ENCODE results near the gene PRDM11.
"Not testable (repeated sequence)": the region's sequence is repeated elsewhere in the genome, so short reads cannot be mapped to it uniquely, and the experiment has no call there.

- TF ChIP-seq CTCF (IDR thresholded peaks at IDR 0.05); POLR2A (IDR thresholded peaks at IDR 0.05); POLR2AphosphoS5 (IDR thresholded peaks at IDR 0.05; ENCODE audit: insufficient read depth in 1 of 2, low read depth in 1 of 2): not testable (repeated sequence)
Measured at GRCh38 chr11:45127836-45128235, 18.6 kb upstream of the PRDM11 start.

Data from vagina (tissue), 2 donors.